ENCODE data around the gene NRN1L.

The NRN1L gene

GRCh38 chr16:67915831-67916723 lies 31.4 kb downstream of the NRN1L start:
- no peak overlapping the region for H3K4me3 ChIP-seq (replicated peaks in 1 of 2; ENCODE audit: low read depth in 2 of 2, low read length in 2 of 2)
- TF ChIP-seq CTCF (IDR thresholded peaks at IDR 0.05; ENCODE audit: low read depth, low read length) = no peak

GRCh38 chr16:67917140-67917851 lies 32.6 kb downstream of the NRN1L start:
- peak in 1 of 2 donors; percentile 38 for DNase-seq (ENCODE audit: low read depth in 2 of 2)
- no peak overlapping the region for H3K4me3 ChIP-seq (replicated peaks in 1 of 2; ENCODE audit: low read depth in 2 of 2, low read length in 2 of 2)
- no peak for TF ChIP-seq CTCF (IDR thresholded peaks at IDR 0.05; ENCODE audit: low read depth, low read length)

More at GRCh38 chr16:67915831-67916723, 31.4 kb downstream of the NRN1L start:
- DNase-seq (ENCODE audit: low read depth in 2 of 2) = no peak

GRCh38 chr16:67917852-67918236 lies 33.2 kb downstream of the NRN1L start:
- no peak for TF ChIP-seq CTCF (IDR thresholded peaks at IDR 0.05; ENCODE audit: low read depth, low read length)
- peak in 1 of 2 donors; percentile 87 for DNase-seq (ENCODE audit: low read depth in 2 of 2)
- no peak overlapping the region for H3K4me3 ChIP-seq (replicated peaks in 1 of 2; ENCODE audit: low read depth in 2 of 2, low read length in 2 of 2)

GRCh38 chr16:67919622-67920221 lies 35.0 kb downstream of the NRN1L start:
- no peak overlapping the region for H3K4me3 ChIP-seq (replicated peaks in 1 of 2; ENCODE audit: low read depth in 2 of 2, low read length in 2 of 2)
- TF ChIP-seq CTCF (IDR thresholded peaks at IDR 0.05; ENCODE audit: low read depth, low read length) = no peak
- DNase-seq (ENCODE audit: low read depth in 2 of 2) = no peak

GRCh38 chr16:67922221-67922620 lies 37.5 kb downstream of the NRN1L start:
- H3K4me3 ChIP-seq (replicated peaks in 1 of 2; ENCODE audit: low read depth in 2 of 2, low read length in 2 of 2) = no peak overlapping the region
- no peak for DNase-seq (ENCODE audit: low read depth in 2 of 2)
- TF ChIP-seq CTCF (IDR thresholded peaks at IDR 0.05; ENCODE audit: low read depth, low read length) = no peak

- no peak for DNase-seq (ENCODE audit: low read depth in 2 of 2)
- TF ChIP-seq CTCF (IDR thresholded peaks at IDR 0.05; ENCODE audit: low read depth, low read length) = no peak
- H3K4me3 ChIP-seq (replicated peaks in 1 of 2; ENCODE audit: low read depth in 2 of 2, low read length in 2 of 2) = no peak overlapping the region
Measured at GRCh38 chr16:67922740-67923139, 38.1 kb downstream of the NRN1L start.
